ENCODE results near the gene PPP2R2C.

The PPP2R2C gene

GRCh38 chr4:6517171-6517570 is 44.8 kb upstream of the PPP2R2C start:
- Histone ChIP-seq H2AFZ (ENCODE audit: low read depth, low read length) (no peak overlapping the region), H3K27ac (ENCODE audit: low read length) (no peak overlapping the region), H3K4me2 (ENCODE audit: insufficient read depth, low read length) (no peak overlapping the region), H3K79me2 (ENCODE audit: insufficient read depth, low read length) (no peaks in the 10 kb centered on the region), H3K4me1 (ENCODE audit: insufficient read depth, low read length) (no peaks in the 10 kb centered on the region), H3K9ac (ENCODE audit: low read depth, low read length) (no peak overlapping the region), H3K4me3 (ENCODE audit: low read depth in 1 of 2, low read length in 2 of 2) (no peak overlapping the region), H3K27me3 (ENCODE audit: insufficient read depth, low read length, poor library complexity) (peaks cover 3% of the 10 kb centered on the region), H3K36me3 (ENCODE audit: insufficient read depth, low read length) (no peaks in the 10 kb centered on the region), H4K20me1 (ENCODE audit: insufficient read depth, low read length) (no peaks in the 10 kb centered on the region), H3K9me3 (ENCODE audit: insufficient read depth, low read length, severe bottlenecking) (no peaks in the 10 kb centered on the region)
- ATAC-seq (ENCODE audit: insufficient read depth, low read depth) (no peak), DNase-seq (no peak)
- TF ChIP-seq, protein P1, sequence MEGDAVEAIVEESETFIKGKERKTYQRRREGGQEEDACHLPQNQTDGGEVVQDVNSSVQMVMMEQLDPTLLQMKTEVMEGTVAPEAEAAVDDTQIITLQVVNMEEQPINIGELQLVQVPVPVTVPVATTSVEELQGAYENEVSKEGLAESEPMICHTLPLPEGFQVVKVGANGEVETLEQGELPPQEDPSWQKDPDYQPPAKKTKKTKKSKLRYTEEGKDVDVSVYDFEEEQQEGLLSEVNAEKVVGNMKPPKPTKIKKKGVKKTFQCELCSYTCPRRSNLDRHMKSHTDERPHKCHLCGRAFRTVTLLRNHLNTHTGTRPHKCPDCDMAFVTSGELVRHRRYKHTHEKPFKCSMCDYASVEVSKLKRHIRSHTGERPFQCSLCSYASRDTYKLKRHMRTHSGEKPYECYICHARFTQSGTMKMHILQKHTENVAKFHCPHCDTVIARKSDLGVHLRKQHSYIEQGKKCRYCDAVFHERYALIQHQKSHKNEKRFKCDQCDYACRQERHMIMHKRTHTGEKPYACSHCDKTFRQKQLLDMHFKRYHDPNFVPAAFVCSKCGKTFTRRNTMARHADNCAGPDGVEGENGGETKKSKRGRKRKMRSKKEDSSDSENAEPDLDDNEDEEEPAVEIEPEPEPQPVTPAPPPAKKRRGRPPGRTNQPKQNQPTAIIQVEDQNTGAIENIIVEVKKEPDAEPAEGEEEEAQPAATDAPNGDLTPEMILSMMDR (IDR thresholded peaks at IDR 0.05; ENCODE audit: borderline replicate concordance, extremely low read depth, low read length, poor library complexity, severe bottlenecking) = no peak
- no peak for TF ChIP-seq EZH2 (IDR thresholded peaks at IDR 0.05; ENCODE audit: borderline replicate concordance, low read depth, low read length, severe bottlenecking)

DNA sequence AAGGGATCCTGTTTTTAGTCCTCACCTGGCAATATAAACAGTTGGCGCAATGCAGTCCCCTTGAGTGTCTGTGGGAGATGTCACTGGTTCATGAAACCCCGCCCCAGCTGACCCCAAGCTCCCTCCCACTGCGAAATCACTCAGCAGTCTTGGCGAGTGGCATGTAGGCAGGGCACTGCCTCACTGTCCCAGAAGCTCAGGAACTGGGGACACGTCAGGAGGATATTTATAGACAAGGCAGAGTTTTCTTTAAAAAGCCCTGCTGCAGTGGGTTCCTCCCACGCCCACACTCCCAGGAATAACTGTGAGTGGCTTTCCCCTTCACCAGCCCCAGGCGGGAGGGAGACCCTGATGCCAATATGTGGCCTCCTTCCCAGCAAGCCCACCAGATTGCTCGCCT is 44.3 kb upstream of the PPP2R2C start:
- DNase-seq = no peak
- H3K36me3 ChIP-seq (ENCODE audit: insufficient read depth, low read length) = no peaks in the 10 kb centered on the region
- H3K79me2 ChIP-seq (ENCODE audit: insufficient read depth, low read length) = no peaks in the 10 kb centered on the region
- H3K9ac ChIP-seq (ENCODE audit: low read depth, low read length) = no peak overlapping the region
- no peak overlapping the region for H3K4me3 ChIP-seq (ENCODE audit: low read depth in 1 of 2, low read length in 2 of 2)
- H3K27me3 ChIP-seq (ENCODE audit: insufficient read depth, low read length, poor library complexity) = peaks cover 3% of the 10 kb centered on the region
- H3K4me1 ChIP-seq (ENCODE audit: insufficient read depth, low read length) = no peaks in the 10 kb centered on the region
- no peak overlapping the region for H3K27ac ChIP-seq (ENCODE audit: low read length)
- no peak overlapping the region for H3K4me2 ChIP-seq (ENCODE audit: insufficient read depth, low read length)
- no peak for TF ChIP-seq EZH2 (IDR thresholded peaks at IDR 0.05; ENCODE audit: borderline replicate concordance, low read depth, low read length, severe bottlenecking)
- TF ChIP-seq, protein P1 (IDR thresholded peaks at IDR 0.05; ENCODE audit: borderline replicate concordance, extremely low read depth, low read length, poor library complexity, severe bottlenecking) = no peak
- ATAC-seq (ENCODE audit: insufficient read depth, low read depth) = no peak
- H4K20me1 ChIP-seq (ENCODE audit: insufficient read depth, low read length) = no peaks in the 10 kb centered on the region
- no peak overlapping the region for H2AFZ ChIP-seq (ENCODE audit: low read depth, low read length)
- no peaks in the 10 kb centered on the region for H3K9me3 ChIP-seq (ENCODE audit: insufficient read depth, low read length, severe bottlenecking)

DNA sequence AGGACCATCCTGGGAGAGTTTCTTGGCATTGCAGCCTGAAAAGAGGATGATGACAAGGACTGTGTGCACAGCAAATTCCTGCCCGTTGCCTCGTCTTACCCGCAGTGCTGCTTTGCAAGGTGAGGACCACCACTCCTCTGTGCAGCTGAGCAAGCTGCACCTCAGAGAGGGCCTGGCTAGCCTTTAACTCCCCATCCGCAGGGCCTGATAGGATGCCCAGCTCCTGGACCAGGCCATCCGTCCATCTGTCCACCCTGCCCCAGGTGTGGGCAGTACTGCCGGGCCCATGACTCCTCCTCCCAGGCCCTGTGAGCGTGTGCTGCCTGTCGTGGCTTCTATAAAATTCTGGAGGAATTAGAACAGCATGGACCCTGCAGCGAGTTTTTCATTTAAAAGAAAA is 43.9 kb upstream of the PPP2R2C start:
- no peak overlapping the region for H3K4me2 ChIP-seq (ENCODE audit: insufficient read depth, low read length)
- no peaks in the 10 kb centered on the region for H3K9me3 ChIP-seq (ENCODE audit: insufficient read depth, low read length, severe bottlenecking)
- no peaks in the 10 kb centered on the region for H4K20me1 ChIP-seq (ENCODE audit: insufficient read depth, low read length)
- no peak overlapping the region for H3K4me3 ChIP-seq (ENCODE audit: low read depth in 1 of 2, low read length in 2 of 2)
- no peak for ATAC-seq (ENCODE audit: insufficient read depth, low read depth)
- no peaks in the 10 kb centered on the region for H3K79me2 ChIP-seq (ENCODE audit: insufficient read depth, low read length)
- H2AFZ ChIP-seq (ENCODE audit: low read depth, low read length) = no peak overlapping the region
- H3K27ac ChIP-seq (ENCODE audit: low read length) = no peak overlapping the region
- H3K27me3 ChIP-seq (ENCODE audit: insufficient read depth, low read length, poor library complexity) = peaks cover 3% of the 10 kb centered on the region
- H3K4me1 ChIP-seq (ENCODE audit: insufficient read depth, low read length) = no peaks in the 10 kb centered on the region
- no peak for TF ChIP-seq EZH2 (IDR thresholded peaks at IDR 0.05; ENCODE audit: borderline replicate concordance, low read depth, low read length, severe bottlenecking)
- TF ChIP-seq, protein P1 (IDR thresholded peaks at IDR 0.05; ENCODE audit: borderline replicate concordance, extremely low read depth, low read length, poor library complexity, severe bottlenecking) = no peak
- H3K36me3 ChIP-seq (ENCODE audit: insufficient read depth, low read length) = no peaks in the 10 kb centered on the region
- DNase-seq = no peak
- H3K9ac ChIP-seq (ENCODE audit: low read depth, low read length) = no peak overlapping the region

DNA sequence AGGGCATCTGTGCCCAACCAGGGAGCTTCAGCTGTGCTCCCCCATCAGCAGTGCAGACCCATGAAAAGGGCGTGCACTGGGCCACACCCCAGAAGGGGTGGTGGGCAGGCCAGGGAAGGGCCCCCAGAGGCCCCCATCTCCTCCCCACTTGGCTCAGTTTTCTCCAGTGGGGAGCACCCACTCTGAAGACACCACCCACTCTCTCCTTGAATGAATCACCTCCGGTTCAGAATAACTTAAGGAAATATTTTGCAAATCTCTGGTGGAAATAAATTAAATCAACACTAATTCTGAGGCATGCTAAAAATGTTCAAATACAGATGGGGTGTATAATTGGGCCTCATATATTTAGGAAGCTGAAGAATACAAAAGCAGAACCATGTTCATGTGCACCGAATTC is 41.3 kb upstream of the PPP2R2C start:
- no peak overlapping the region for H3K27ac ChIP-seq (ENCODE audit: low read length)
- no peaks in the 10 kb centered on the region for H3K79me2 ChIP-seq (ENCODE audit: insufficient read depth, low read length)
- no peaks in the 10 kb centered on the region for H3K9me3 ChIP-seq (ENCODE audit: insufficient read depth, low read length, severe bottlenecking)
- H3K4me1 ChIP-seq (ENCODE audit: insufficient read depth, low read length) = no peaks in the 10 kb centered on the region
- H3K27me3 ChIP-seq (ENCODE audit: insufficient read depth, low read length, poor library complexity) = no peaks in the 10 kb centered on the region
- DNase-seq = no peak
- no peaks in the 10 kb centered on the region for H4K20me1 ChIP-seq (ENCODE audit: insufficient read depth, low read length)
- no peak overlapping the region for H2AFZ ChIP-seq (ENCODE audit: low read depth, low read length)
- no peak overlapping the region for H3K4me3 ChIP-seq (ENCODE audit: low read depth in 1 of 2, low read length in 2 of 2)
- H3K9ac ChIP-seq (ENCODE audit: low read depth, low read length) = no peak overlapping the region
- TF ChIP-seq, protein P1 (IDR thresholded peaks at IDR 0.05; ENCODE audit: borderline replicate concordance, extremely low read depth, low read length, poor library complexity, severe bottlenecking) = no peak
- no peak for TF ChIP-seq EZH2 (IDR thresholded peaks at IDR 0.05; ENCODE audit: borderline replicate concordance, low read depth, low read length, severe bottlenecking)
- ATAC-seq (ENCODE audit: insufficient read depth, low read depth) = no peak
- no peak overlapping the region for H3K4me2 ChIP-seq (ENCODE audit: insufficient read depth, low read length)
- H3K36me3 ChIP-seq (ENCODE audit: insufficient read depth, low read length) = no peaks in the 10 kb centered on the region
